C1 segment of cervical spinal cord (tissue), 14 donors: ENCODE data around the gene ALX4.
A peak's percentile ranks its signal among the peaks of the same experiment; 100 is the strongest.

Experiments
- DNase-seq, 14 donors: peaks; one replicate each; lab custom pipeline; 2025; lab: John Stamatoyannopoulos, UW

Gene ALX4

DNA sequence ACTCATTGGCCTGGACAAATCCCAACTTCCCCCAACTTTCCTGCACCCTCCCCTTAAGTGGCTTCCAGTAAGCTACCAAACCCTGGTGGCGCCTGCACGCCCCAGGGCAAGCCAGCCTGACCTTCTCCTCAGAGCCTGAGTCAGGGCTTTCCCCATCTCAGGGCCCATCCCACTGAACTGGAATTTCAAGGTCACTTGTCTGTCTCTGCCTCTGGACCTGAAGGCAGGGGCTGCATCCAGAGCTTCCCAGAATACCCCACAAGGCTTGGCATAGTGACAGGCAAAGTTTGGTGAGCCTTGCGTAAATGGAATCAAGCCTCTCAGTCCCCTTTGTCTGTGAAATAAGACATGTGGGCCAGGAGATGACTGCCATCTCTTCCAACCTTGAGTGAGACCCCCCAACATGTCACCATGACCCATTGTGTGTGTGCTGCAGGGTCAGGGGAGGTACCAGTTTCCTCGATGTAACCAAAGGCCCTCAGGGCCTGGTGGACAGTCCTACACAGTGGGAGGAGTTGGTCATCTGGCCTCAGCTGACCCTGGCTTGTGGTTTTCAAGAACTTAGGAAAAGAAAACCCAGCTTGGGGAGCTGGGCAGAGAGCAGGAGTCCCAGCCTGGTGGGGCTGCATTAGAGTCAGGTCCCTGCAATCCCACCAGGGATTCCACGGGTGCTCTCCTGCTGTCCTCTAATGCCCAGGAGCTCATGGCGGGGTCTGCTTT is 8.9 kb downstream of the ALX4 start:
- DNase-seq, result peak in 1 of 14 donors; percentile 9

DNA sequence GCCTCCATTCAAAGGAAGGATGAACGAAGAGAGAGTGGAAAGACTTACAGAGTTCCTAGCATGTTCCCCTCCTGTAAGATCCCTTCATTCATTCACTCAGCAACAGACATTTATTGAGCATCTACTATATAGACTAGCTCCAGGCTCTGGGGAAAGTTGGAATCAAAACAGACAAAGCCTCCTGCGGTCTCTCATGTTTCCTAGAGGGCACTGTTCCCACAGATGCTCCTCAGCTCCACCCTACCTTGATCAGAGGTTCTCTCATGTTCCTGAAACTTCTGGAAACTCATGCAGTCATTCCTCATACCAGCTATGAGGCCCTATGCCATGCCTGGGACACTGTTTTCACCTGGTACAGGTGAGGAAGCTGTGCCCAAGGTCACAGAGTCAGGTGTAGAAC is 11.1 kb downstream of the ALX4 start:
- no peak for DNase-seq

- DNase-seq, result no peak
Measured at GRCh38 chr11:44290208-44290607, 19.7 kb downstream of the ALX4 start.

GRCh38 chr11:44288133-44288526 is 21.8 kb downstream of the ALX4 start:
- no peak for DNase-seq

GRCh38 chr11:44286911-44287310 is 23.0 kb downstream of the ALX4 start:
- no peak for DNase-seq

GRCh38 chr11:44286268-44286880 is 23.6 kb downstream of the ALX4 start:
- peak in 6 of 14 donors; percentile 4 to 40 (median 16) for DNase-seq

GRCh38 chr11:44285756-44286155 is 24.2 kb downstream of the ALX4 start:
- no peak for DNase-seq

DNA sequence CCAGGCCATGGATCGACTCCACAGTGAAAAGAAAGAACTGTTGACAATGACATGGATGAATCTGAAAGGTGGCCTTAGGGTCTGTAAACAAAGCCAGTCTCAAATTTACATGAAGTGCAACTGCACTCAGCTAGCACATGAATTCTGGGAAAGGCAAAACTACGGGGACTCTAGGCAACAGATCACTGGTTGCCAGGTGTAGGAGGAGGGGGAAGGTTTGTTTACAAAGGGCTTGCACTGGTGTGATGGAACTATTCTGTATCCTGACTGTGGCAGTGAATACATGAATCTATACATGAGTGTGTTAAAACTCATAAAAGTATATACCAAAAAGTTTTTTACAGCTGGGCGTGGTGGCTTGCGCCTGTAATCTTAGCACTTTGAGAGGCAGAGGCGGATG is 27.3 kb downstream of the ALX4 start:
- DNase-seq, result no peak

GRCh38 chr11:44281151-44281550 is 28.8 kb downstream of the ALX4 start:
- no peak for DNase-seq

- DNase-seq, result no peak
Measured at GRCh38 chr11:44280257-44280656, 29.7 kb downstream of the ALX4 start.

GRCh38 chr11:44279483-44279882 is 30.5 kb downstream of the ALX4 start:
- DNase-seq, result no peak

DNA sequence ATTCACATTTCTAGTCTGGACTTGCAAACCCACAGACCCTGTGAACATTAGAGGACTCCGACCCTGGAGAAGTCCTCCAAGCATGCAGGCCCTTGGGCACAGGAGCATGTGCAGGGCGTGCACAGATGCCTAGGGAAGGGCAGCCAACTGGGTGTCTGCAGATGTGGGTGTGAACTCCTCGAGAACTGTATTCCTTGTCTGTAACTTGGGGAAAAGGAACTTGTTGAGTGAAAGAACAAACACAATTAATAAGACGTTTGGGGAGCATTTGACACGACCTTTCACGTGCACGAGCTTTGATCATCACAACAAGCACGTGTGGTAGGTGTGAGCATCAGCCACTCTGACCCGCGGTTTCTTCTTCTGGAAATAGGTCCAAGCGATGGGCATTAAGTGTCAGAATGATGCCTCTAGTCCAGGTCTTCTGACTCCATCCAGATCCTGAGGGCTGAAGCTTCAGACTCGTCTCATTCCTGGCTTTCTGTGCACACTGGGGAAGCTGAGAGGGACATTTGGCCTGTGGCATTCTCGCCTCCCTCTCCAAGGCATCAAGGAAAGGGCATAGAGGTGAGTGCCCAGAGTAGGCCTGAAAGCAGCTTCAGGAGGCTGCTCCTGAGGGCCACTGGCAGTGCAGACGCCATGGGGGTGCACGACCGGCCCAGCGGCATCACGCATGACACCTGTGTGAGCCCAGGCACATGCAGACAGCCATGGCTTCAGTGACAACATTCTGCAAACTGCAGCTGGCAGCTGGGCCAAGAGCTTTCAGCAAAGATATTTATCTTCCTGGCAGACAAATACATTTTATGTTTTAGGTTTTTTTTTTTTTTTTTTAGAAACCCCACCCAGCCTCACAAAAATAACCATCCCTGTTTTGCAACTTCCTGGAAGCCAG is 32.5 kb downstream of the ALX4 start:
- no peak for DNase-seq

DNA sequence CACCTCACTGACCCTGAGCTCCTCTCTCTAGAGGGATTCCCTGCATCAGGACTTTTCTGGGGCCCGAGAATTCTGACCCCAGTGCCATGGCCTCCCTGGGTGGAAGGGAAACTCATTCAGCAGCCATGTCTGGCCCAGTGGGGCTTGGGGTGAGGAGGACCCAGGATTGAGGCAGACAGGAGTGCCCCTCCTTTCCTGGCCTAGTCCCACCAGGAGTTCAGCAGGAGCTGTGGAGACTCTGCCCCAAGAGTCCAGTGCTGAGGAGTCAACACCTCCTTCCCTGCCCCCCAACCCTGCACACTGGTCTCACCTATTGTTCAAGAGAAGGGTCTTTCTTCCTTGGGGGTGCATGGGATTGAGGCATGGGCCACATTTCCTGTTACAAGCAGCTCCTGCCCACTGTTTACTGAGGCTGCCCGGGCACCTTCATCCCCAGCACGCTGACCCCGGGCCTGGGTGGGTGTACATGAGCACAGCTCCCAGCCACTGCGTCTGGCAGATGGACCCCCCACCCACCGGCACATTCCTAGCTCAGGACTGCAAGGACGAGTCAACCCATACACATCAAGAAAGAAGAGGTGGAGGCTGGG is 33.9 kb downstream of the ALX4 start:
- no peak for DNase-seq

- no peak for DNase-seq
Measured at GRCh38 chr11:44275241-44275640, 34.7 kb downstream of the ALX4 start.

DNA sequence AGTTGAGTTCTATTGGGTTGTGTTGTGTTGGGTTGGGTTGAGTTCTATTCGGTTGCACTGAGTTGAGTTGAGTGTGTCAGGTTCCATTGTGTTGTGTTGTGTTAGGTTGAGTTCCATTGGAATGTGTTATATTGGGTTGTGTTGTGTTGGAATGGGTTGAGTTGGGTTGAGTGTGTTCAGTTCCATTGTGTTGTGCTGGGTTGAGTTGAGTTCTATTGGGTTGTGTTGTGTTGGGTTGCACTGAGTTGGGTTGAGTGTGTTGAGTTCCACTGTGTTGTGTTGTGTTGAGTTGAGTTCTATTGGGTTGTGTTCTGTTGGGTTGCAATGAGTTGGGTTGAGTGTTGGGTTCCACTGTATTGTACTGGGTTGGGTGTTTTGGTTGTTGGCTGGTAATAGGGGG is 35.5 kb downstream of the ALX4 start:
- no peak for DNase-seq

- no peak for DNase-seq
Measured at GRCh38 chr11:44271286-44271685, 38.7 kb downstream of the ALX4 start.

DNA sequence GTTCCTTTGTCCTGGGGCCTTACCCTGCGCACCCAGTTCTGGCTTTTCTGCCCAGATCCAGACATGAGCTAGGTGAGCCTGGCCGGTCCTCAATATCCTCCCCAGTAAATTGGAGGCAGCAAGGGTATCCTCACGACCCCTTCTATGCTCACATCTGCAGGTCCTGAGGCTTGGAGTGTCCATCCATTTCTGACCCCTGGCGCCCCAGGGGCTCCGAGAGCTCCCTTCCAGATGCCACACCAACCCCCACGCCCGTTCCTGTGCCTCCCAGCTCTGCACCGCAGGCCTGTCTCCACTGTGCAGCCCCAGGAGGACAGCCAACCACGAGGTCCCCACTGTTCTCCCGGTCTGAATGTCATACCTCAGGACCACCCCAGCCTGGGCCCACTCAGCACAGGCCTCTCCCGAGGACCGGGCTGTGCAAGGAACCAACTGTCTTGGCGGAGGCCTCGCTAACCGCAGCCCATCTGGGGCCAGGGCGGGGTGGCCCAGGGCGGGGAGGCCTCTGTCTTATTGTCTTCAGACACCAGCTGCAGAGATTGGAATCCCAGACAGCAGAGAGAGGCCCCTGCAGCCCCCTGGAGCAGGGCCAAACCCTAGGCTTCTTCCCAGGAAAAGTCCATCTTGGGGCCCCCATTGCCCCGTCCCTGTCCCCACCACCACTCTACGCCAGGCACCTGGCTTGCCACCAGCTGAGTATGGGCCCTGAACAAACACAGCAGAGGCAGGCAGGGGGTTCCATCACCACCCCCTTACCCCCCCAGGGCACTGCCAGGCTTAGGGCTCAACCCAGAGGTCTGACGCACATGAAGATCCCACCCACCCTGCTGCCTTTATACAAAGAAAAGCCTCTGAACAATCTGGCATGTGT is 39.3 kb downstream of the ALX4 start:
- no peak for DNase-seq

GRCh38 chr11:44269369-44270351 is 40.3 kb downstream of the ALX4 start:
- DNase-seq, result no peak

- DNase-seq, result no peak
Measured at GRCh38 chr11:44268614-44269080, 41.3 kb downstream of the ALX4 start.
